ENCODE results near the gene ATG9A.

GRCh38 chr2:219206328-219207133 is 22.9 kb downstream of the ATG9A start, which contains the start of gene ZFAND2B:
- TF ChIP-seq POLR2A (IDR thresholded peaks at IDR 0.05): peak; percentile 90 to 96
- TF ChIP-seq EP300 (IDR thresholded peaks at IDR 0.05): no peak
- TF ChIP-seq CTCF (IDR thresholded peaks at IDR 0.05): peak in 3 of 4 experiments; percentile 4 to 24 (median 9)

Measured in sigmoid colon (tissue), 4 donors.